HepG2 (cell line): ENCODE data around the gene TBX10. TPM values are rescaled to one million over a fixed set of nuclear protein-coding genes. Genes with fewer than 3 reads are reported as not detected.
A peak's percentile ranks its signal among the peaks of the same experiment; 100 is the strongest.

Experiments
- AFF4 ChIP-seq: sonication (generic); formaldehyde crosslinking; IDR thresholded peaks from 2 replicates; pipeline ENCODE4 v1.4.0; 2020; ENCODE audit warnings: missing genetic modification reagents
- CREB3 ChIP-seq: sonication (generic); formaldehyde crosslinking; IDR thresholded peaks from 2 replicates; pipeline ENCODE4 v1.5.0; 2020; ENCODE audit warnings: missing genetic modification reagents
- HDAC6 ChIP-seq: fragments of 200-600 bp; sonication (generic); IDR thresholded peaks from 2 replicates; pipeline ENCODE4 v1.7.0; 2017; ENCODE audit warnings: mild to moderate bottlenecking, antibody characterized with exemption, low read length, low read depth
- LCORL ChIP-seq, 2 experiments: fragments of 450-650 bp in 1 of 2; sonication (generic) in 1 of 2; formaldehyde crosslinking in 1 of 2; IDR thresholded peaks; 2 replicates each; pipeline versions ENCODE4 v1.5.0 to v1.6.1; 2017 to 2020; ENCODE audit warnings: antibody characterized with exemption in 1 of 2, missing genetic modification reagents in 1 of 2
- NFYB ChIP-seq: sonication (generic); formaldehyde crosslinking; IDR thresholded peaks from 2 replicates; pipeline ENCODE4 v1.4.0; 2020; ENCODE audit warnings: missing genetic modification reagents
- SKIL ChIP-seq: sonication (generic); formaldehyde crosslinking; IDR thresholded peaks from 2 replicates; pipeline ENCODE4 v1.8.0; 2022; ENCODE audit warnings: missing genetic modification reagents, mild to moderate bottlenecking, moderate library complexity, borderline replicate concordance
- ZNF329 ChIP-seq: sonication (generic); formaldehyde crosslinking; IDR thresholded peaks from 2 replicates; pipeline ENCODE4 v1.9.0; 2021; ENCODE audit warnings: low read depth, mild to moderate bottlenecking, missing genetic modification reagents
- ZNF350 ChIP-seq: sonication (generic); formaldehyde crosslinking; IDR thresholded peaks from 2 replicates; pipeline ENCODE4 v1.4.0; 2020; ENCODE audit warnings: mild to moderate bottlenecking, low read depth, missing genetic modification reagents, borderline replicate concordance
- ZNF503 ChIP-seq: sonication (generic); formaldehyde crosslinking; IDR thresholded peaks from 2 replicates; pipeline ENCODE4 v1.4.0; 2020; ENCODE audit warnings: missing genetic modification reagents
- ZNF577 ChIP-seq: sonication (generic); formaldehyde crosslinking; IDR thresholded peaks from 2 replicates; pipeline ENCODE4 v1.4.0; 2020; ENCODE audit warnings: mild to moderate bottlenecking, low read depth, missing genetic modification reagents, borderline replicate concordance
- ZNF672 ChIP-seq: sonication (generic); formaldehyde crosslinking; IDR thresholded peaks from 2 replicates; pipeline ENCODE4 v1.8.1; 2022; ENCODE audit warnings: missing genetic modification reagents
- ZNF772 ChIP-seq: sonication (generic); formaldehyde crosslinking; IDR thresholded peaks from 2 replicates; pipeline ENCODE4 v1.5.0; 2020; ENCODE audit warnings: mild to moderate bottlenecking, missing genetic modification reagents
- ZNF816 ChIP-seq: sonication (generic); formaldehyde crosslinking; IDR thresholded peaks from 2 replicates; pipeline ENCODE4 v1.8.0; 2022; ENCODE audit warnings: missing genetic modification reagents, mild to moderate bottlenecking, borderline replicate concordance
- ZSCAN29 ChIP-seq: sonication (generic); formaldehyde crosslinking; conservative IDR thresholded peaks from 2 replicates; pipeline ENCODE4 v1.4.0; 2020; ENCODE audit warnings: mild to moderate bottlenecking, missing genetic modification reagents
- polyA plus RNA-seq, 8 experiments: library from polyadenylated mRNA; depleted of rRNA in 3 of 8; stranded (reverse) in 7 of 8; unstranded in 1 of 8; fragments of >200 nt; fragmentation: Illumina TruSeq in 4 of 8; extraction: Trizol in 4 of 8; gene quantifications; 2 replicates each; pipeline versions ENCODE4 v1.2.1 to v1.2.3, GENCODE V29; 2011 to 2016; ENCODE audit warnings: low read depth in 4 of 8, missing spikeins in 1 of 8, mixed read lengths in 1 of 8; ENCODE audit not compliant: insufficient read depth in 1 of 8
- total RNA-seq, 5 experiments: library from RNA; depleted of rRNA; stranded (reverse); fragments of >200 nt; fragmentation: Illumina TruSeq; extraction: Trizol; gene quantifications; 2 replicates each; pipeline ENCODE4 v1.2.3, GENCODE V29; 2016; ENCODE audit warnings: low read depth in 1 of 5
- TF ChIP-seq, protein P1 (sequence below): sonication (generic); formaldehyde crosslinking; IDR thresholded peaks from 2 replicates; pipeline ENCODE4 v1.5.1; 2020; ENCODE audit warnings: mild to moderate bottlenecking, moderate library complexity, missing genetic modification reagents

The TBX10 gene
- total and polyA plus RNA-seq, 2 of the 13 experiments (the other 11 are each of a cell fraction or from before 2014, with no cell fraction given), result 0.27 to 1.7 TPM

- TF ChIP-seq AFF4 (CRISPR knock-in tag) (no peak), HDAC6 (no peak), SKIL (no peak), ZNF772 (CRISPR knock-in tag) (peak; percentile 34; the same call in 1 of the 2 replicates), CREB3 (CRISPR knock-in tag) (no peak), ZNF672 (no peak), ZNF329 (no peak), ZNF577 (CRISPR knock-in tag) (no peak), ZNF503 (0 out of 2 replicates have a peak, but pooled peaks have one; percentile 40), ZSCAN29 (no peak), NFYB (CRISPR knock-in tag) (0 out of 2 replicates have a peak, but pooled peaks have one; percentile 13), ZNF816 (CRISPR knock-in tag) (no peak), ZNF350 (peak; percentile 85), LCORL (IDR thresholded peaks at IDR 0.05) (no peak), LCORL (CRISPR knock-in tag; IDR thresholded peaks at IDR 0.05) (peak; percentile 86; the same call in 1 of the 2 replicates)
- TF ChIP-seq, protein P1, sequence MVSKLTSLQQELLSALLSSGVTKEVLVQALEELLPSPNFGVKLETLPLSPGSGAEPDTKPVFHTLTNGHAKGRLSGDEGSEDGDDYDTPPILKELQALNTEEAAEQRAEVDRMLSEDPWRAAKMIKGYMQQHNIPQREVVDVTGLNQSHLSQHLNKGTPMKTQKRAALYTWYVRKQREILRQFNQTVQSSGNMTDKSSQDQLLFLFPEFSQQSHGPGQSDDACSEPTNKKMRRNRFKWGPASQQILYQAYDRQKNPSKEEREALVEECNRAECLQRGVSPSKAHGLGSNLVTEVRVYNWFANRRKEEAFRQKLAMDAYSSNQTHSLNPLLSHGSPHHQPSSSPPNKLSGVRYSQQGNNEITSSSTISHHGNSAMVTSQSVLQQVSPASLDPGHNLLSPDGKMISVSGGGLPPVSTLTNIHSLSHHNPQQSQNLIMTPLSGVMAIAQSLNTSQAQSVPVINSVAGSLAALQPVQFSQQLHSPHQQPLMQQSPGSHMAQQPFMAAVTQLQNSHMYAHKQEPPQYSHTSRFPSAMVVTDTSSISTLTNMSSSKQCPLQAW (CRISPR knock-in tag), result 0 out of 2 replicates have a peak, but pooled peaks have one; percentile 28
These were observed 7.2 kb downstream of the TBX10 start (continued) for GRCh38 chr11:67632175-67632981.
